ENCODE measurements around the gene APP.
"Not testable (repeated sequence)": the region's sequence is repeated elsewhere in the genome, so short reads cannot be mapped to it uniquely, and the experiment has no call there.

GRCh38 chr21:25918152-25918551 is 252.4 kb downstream of the APP start:
- not testable (repeated sequence) for TF ChIP-seq CTCF (conservative IDR thresholded peaks at IDR 0.05); EZH2 (IDR thresholded peaks at IDR 0.05; ENCODE audit: low read depth)

All from PC-9 (cell line).